IPS-NIHi7 (cell line): ENCODE measurements around the gene NBEAL1.
"Not testable (repeated sequence)": the region's sequence is repeated elsewhere in the genome, so short reads cannot be mapped to it uniquely, and the experiment has no call there.

ENCODE experiments used
- DNase-seq: peaks from one replicate; pipeline ENCODE4 v3.0.0; 2012; ENCODE audit warnings: mixed read lengths; ENCODE audit errors: extremely low spot score

Gene NBEAL1

GRCh38 chr2:203112342-203112741 lies 97.7 kb downstream of the NBEAL1 start:
- no peak for DNase-seq

- DNase-seq: not testable (repeated sequence)
These were observed 100.6 kb downstream of the NBEAL1 start for GRCh38 chr2:203115201-203115700.

GRCh38 chr2:203122317-203122986 lies 107.8 kb downstream of the NBEAL1 start:
- DNase-seq: no peak

- no peak for DNase-seq
These were observed 112.3 kb downstream of the NBEAL1 start for GRCh38 chr2:203126996-203127395.

GRCh38 chr2:203135105-203135504 lies 120.4 kb downstream of the NBEAL1 start:
- no peak for DNase-seq

- no peak for DNase-seq
These were observed 128.7 kb downstream of the NBEAL1 start for GRCh38 chr2:203143391-203143790.

GRCh38 chr2:203149194-203149593 lies 134.5 kb downstream of the NBEAL1 start:
- no peak for DNase-seq

GRCh38 chr2:203155406-203155805 lies 140.7 kb downstream of the NBEAL1 start:
- DNase-seq: no peak

- DNase-seq: not testable (repeated sequence)
These were observed 148.0 kb downstream of the NBEAL1 start for GRCh38 chr2:203162722-203163121.

- no peak for DNase-seq
These were observed 149.7 kb downstream of the NBEAL1 start for GRCh38 chr2:203164311-203164935.

GRCh38 chr2:203167751-203168150 lies 153.1 kb downstream of the NBEAL1 start:
- DNase-seq: no peak

GRCh38 chr2:203170502-203170901 lies 155.8 kb downstream of the NBEAL1 start:
- DNase-seq: no peak

- DNase-seq: no peak
These were observed 160.7 kb downstream of the NBEAL1 start for GRCh38 chr2:203175371-203175770.

- no peak for DNase-seq
These were observed 162.7 kb downstream of the NBEAL1 start for GRCh38 chr2:203177361-203177760.

GRCh38 chr2:203185864-203186263 lies 171.2 kb downstream of the NBEAL1 start:
- no peak for DNase-seq

- DNase-seq: not testable (repeated sequence)
These were observed 175.9 kb downstream of the NBEAL1 start for GRCh38 chr2:203190547-203190946.

GRCh38 chr2:203191026-203191425 lies 176.4 kb downstream of the NBEAL1 start:
- DNase-seq: not testable (repeated sequence)

GRCh38 chr2:203191961-203192360 lies 177.3 kb downstream of the NBEAL1 start:
- DNase-seq: no peak

GRCh38 chr2:203195331-203196036 lies 180.8 kb downstream of the NBEAL1 start:
- no peak for DNase-seq

- no peak for DNase-seq
These were observed 186.2 kb downstream of the NBEAL1 start for GRCh38 chr2:203200866-203201265.

GRCh38 chr2:203201426-203201825 lies 186.8 kb downstream of the NBEAL1 start:
- DNase-seq: no peak

- DNase-seq: no peak
These were observed 194.9 kb downstream of the NBEAL1 start for GRCh38 chr2:203209538-203209937.
